DMS153 treated with DMSO at 0.1 percent for 48 hours (cell line): ENCODE results near the gene ADAMTS13.
A peak's percentile ranks its signal among the peaks of the same experiment; 100 is the strongest.

Experiments
- DNase-seq: peaks from one replicate; lab custom pipeline; 2025; ENCODE audit not compliant: unreplicated experiment; lab: John Stamatoyannopoulos, UW

ADAMTS13 gene

DNA sequence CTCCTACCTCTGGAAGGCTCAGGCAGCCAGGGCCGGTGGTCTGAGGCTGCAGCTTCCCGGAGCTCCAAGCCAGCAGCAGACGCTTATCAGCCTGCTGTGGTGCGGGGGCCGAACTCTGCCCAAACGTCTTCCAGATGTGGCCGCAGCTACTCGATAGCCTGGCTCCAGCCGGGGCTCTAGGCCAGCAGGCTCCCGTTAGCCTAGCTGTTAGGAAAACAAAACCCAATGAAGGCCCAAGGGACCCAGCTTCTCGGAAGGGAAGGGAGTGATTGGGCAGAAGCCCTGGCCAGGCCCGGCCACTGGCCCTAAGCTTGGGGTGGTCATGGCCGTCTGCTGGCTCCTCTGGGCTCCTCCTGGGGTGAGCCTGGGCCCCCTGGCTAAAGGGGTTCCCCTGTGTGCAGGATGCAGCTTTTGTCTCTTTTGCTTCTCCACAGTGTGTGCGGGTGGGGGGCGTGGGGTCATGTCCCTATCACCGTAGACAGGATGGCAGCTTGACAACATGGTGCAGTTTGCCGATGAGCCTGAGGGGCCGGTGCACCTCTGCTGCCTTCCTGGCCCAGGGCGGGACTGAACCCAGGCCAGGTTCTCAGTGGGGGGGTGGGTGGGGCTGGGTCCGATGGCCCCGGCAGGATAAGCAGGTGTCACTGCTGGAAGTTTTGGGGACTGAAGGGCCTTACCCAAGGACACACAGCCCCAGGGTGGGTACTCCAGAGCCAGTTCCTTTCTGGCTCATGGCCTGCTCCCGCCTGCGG is 83.9 kb downstream of the ADAMTS13 start:
- no peak for DNase-seq

DNA sequence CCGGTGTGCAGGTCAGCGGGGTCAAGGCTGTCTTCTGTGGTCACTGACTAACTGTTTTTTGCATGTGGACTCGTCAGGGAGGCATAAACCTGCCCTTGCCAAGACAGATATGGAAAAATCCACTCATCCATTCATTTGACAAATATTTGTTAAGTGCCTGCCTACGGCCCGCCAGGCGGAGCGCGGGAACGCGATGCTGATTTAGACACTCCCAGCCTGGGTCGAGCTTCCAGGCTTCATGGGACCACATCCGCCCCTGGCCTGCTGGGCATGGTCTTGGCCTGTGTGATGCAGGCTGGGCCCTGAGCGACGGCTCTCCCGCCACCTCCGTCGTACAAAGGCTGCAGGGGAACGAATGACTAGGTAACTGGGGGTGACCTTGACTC is 84.5 kb downstream of the ADAMTS13 start:
- DNase-seq, result peak; percentile 60

DNA sequence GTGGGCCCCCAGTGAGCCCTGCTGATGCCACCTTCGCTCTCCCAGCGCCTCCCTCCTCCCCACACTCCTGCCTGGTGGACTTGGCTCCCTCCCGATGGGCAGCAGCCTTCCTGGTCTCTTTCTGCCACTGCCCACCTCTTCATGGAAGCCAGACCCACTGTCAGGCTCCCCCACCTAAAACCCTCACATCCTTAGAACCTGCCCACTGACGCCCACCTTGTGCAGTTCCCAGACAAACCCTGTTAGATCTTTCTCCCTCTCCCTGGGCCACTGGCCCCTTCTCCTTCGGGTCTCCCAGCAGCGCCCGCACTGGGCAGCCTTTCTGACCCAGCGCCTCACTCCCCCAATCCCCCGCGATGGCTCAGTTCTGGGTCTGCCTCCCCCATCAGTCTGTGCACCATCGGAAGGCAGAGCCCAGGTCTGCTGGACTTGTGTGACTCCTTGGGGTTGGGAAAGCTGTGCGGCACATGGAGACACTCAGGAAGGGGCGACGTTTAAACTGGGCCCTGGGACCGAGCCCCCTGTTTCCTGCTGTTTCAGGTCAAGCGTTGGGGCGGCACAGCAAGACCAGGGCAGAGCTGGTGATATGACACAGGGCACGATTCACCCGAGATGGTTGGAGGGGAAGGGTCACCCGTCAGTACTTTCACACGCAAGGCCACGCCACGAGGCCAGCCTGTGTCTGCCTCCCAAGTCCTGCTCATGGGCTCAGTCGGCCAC is 85.2 kb downstream of the ADAMTS13 start:
- no peak for DNase-seq

DNA sequence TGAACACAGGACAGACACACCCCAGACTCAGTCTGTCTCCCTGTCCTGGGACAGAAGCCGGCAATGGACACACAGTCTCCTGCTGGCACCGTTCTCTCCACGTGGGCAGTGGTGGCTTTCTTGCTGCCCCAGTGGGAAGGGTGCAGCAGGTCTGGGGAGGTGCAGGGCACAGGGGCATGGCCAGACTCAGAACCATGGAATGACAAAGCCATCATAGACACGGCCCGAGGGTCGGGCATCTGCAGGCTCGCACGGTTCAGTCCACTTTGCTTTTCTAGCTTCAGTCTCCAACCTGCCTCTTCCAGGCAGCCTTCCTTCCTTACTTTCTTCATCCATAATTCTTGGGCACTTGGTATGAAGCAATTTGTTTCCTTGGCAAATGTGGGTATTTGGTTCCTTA is 85.9 kb downstream of the ADAMTS13 start:
- DNase-seq, result no peak
